ENCODE measurements around the gene ARHGAP27. TPM values are rescaled to one million over a fixed set of nuclear protein-coding genes. Genes with fewer than 3 reads are reported as not detected.
A peak's percentile ranks its signal among the peaks of the same experiment; 100 is the strongest.
"Not testable (repeated sequence)": the region's sequence is repeated elsewhere in the genome, so short reads cannot be mapped to it uniquely, and the experiment has no call there.

ARHGAP27 gene
- total RNA-seq, 1 donor from 2014 or later, result 37.3 TPM

DNA sequence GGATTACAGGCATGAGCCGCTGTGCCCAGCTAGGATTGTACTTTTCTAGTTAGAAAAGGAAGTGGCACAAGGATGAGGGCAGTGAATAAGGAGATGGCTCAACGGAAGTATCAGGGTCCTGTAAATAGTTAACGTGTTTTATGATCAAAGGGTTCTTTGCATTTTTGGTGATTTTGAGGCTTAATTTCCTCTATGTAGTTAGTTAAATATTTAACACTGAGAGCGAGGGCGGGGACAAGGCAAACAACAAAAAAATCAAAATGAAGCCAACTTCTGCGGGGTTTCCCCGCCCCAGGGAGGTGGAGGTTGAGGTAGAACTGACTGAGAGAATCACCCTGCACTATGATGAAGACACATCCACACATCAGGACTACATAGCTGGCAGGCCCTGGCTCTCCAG lies 15.4 kb upstream of the ARHGAP27 start:
- ATAC-seq; DNase-seq; intact Hi-C loops (cut with micrococcal nuclease): not testable (repeated sequence)

DNA sequence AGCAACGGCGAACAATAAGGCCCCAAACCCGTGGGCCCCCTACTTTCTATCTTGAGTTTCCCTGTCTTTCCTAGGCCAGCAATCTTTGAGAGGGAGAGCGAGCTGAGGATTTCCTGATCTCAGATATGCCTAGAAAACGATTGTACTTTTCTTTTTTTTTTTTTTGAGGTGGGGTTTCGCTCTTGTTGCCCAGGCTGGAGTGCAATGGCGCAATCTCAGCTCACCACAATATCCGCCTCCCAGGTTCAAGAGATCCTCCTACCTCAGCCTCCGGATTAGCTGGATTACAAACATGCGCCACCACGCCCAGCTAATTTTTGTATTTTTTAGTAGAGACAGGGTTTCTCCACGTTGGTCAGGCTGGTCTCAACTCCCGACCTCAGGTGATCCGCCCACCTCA lies 15.0 kb upstream of the ARHGAP27 start:
- intact Hi-C loops (cut with micrococcal nuclease); ATAC-seq; DNase-seq: not testable (repeated sequence)

DNA sequence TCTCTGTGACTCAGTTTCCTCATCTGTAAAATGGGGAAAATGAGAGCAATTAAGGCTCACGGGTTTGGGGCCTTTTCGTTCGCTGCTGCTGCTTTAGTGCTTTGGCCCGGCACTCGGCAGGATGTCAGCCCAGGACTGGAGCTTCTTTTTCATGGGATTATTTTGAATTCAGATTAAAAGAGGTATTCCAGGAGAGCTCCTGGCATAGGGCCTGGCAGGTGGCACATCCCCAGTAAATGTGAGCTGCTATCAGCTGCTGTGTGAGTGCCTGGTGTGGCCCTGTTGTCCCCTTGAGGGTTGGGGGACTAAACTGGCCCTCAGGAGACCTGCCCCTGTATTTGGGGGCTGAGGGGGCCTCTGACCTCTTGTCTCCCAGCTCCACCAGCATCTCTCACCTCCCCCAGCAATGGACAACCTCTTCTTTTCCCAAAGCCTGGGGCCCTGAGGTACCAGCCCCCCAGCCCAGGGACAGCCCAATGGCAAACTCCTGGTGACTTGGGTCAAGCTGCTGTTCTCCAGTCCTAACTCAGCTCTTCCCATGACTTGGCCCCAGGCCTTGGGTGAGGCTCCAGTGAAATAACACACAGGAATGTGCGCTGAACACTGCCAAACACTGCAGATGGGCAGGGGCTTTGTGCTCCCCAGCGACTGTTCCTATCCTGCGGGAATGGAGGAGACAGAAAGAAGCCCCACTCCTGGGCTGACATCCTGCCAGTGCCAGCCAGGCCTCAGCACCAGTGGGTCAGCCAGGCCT lies 14.4 kb upstream of the ARHGAP27 start:
- intact Hi-C loops (cut with micrococcal nuclease), result not testable (repeated sequence)
- DNase-seq (peak; percentile 48), ATAC-seq (peak; percentile 68)

DNA sequence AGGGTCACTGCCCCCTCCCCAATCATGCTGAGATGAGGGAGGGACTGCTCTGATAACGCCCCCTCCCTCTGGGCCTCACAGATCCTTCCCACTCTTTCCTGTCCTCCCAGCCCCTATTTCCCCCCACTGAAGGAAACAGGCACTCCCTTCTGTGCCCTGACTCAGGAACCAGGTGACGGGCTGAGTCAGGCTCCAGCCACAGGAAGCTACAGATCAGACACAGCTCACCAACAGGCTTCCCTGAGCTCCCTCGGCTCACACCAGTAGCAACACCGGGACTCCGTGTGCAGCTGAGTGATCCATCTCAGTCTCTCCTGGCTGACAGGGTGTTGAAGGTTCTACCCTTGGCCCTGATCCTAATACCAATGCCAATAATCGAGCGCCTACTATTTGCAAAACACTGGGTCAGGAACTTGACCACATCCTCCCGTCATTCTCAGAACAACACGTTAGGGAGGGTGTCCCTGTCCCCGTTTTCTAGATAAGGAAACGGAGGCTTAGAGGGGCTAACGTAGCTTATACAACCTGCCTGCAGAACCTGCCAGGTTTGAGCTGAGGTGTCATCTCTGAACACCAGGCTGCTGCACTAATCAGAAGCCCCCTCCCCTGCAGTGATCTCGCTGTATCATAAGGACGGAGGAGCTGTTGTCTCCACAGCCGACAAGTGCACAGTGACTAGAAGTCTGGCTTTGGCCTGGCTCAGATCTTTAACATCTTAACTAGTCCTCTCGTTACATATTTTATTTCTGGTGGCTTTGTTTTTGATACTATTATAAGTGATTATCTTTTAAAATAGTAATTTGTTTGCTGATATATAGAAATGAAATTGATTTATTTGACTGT lies 13.5 kb upstream of the ARHGAP27 start:
- peak; percentile 67 for ATAC-seq
- intact Hi-C loops (cut with micrococcal nuclease); DNase-seq: not testable (repeated sequence)

GRCh38 chr17:45444856-45445820 lies 12.5 kb upstream of the ARHGAP27 start:
- ATAC-seq; DNase-seq; intact Hi-C loops (cut with micrococcal nuclease): not testable (repeated sequence)

DNA sequence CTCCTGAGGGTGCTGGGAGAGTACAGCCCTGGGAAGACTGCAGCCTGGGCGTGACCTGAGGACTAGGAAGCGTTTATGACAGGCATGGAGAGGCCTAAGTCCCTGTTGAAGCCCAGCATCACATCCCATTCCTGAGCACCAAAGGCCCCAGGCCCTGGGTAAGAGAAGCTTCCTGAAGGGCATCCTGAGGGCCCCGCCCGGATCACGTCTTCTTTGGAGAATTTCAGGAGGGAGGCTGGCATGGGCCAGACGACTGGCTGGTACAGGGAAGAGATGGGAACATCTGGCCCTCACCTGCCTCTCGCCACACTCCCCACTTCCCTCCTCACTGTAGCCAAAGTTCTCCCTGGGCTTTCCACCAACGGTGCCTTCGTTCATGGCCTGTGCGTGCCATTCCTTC lies 11.6 kb upstream of the ARHGAP27 start:
- ATAC-seq; intact Hi-C loops (cut with micrococcal nuclease); DNase-seq: not testable (repeated sequence)

DNA sequence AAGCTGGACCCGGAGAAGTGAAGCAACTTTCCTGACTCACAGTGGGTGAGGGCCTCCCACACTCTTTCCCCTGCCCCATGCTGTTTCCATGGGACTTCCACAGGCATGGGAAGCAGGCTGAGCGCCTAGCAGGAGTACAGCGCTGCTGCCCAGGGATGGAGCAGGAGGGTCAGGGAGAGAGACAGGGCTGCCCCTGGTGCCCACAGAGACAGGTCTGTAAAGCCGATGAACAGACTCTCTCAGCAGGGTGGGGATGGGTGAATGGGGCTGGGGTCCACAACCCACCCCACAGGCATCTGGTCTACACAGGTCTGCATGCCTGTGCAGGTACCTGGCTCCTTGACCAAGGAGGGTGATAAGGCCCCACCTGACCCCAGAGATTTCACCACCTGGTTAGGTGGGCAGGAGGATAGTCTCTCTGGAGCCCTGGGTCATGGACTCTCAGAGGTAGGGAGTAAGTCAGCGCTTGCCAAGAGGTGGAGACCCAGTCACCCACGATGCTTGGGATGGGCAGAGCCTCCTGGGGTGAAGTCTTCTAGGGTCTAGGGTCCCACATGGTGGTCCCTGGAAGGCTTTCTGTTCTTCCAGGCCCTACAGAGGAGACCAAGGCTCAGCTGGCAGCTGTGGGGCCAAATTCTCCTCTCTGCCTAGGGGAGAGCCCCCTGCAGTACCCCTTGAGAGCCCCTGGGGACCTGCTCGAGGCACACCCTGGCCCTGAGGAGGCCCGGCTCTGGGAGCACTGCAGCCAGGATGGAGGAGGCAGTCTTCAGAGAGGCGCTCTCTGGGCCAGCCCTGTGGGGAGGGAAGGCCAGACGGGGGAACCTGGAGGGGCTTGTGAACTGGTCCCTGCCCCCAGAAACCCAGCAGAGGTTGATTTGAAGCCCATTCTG lies 10.9 kb upstream of the ARHGAP27 start:
- DNase-seq; intact Hi-C loops (cut with micrococcal nuclease); ATAC-seq: not testable (repeated sequence)

DNA sequence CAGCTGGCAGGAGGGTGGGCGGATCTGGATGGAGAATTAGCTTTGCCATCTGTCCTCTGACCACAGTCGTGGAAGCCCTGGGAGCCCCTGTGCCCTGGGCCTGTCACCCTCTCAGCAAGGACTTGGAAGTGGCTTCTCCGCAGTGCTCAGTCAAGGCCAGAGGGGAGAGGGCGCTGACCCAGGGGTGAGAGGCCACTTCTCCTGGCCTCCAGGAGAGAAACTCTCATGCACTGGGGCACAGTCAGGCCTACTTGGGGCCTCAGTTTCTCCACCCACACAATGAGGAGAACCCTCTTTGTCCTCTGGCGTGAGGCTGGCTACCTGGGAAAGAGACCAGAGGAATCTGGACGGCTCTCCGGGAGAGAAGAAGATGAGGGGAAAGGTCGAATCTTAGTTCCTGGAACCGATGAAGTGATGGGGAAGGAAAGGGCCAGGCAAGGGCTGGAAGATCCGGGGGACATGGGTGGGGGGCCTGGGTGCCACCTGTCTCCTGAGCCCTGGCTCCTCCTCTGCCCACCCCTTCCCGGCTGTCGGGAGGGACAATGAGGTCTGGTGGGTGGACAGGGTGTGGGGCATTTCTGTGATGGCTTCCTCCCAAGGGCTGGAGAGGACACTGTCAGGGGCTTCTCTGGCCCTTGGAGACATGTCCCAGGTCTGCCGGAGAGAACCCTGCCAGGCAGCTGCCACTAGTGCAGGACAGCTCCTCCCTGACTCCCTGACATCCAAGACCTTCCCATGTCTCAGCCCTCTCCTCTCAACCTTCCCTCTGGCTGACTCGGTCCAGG lies 9.0 kb upstream of the ARHGAP27 start:
- no peak for ATAC-seq
- intact Hi-C loops (cut with micrococcal nuclease), result no loop called here
- no peak for DNase-seq

- DNase-seq; ATAC-seq; intact Hi-C loops (cut with micrococcal nuclease): not testable (repeated sequence)
These were observed 8.3 kb upstream of the ARHGAP27 start for GRCh38 chr17:45440839-45441515.

GRCh38 chr17:45440161-45440778 lies 7.6 kb upstream of the ARHGAP27 start:
- ATAC-seq (no peak), DNase-seq (no peak)
- intact Hi-C loops (cut with micrococcal nuclease), result no loop called here

DNA sequence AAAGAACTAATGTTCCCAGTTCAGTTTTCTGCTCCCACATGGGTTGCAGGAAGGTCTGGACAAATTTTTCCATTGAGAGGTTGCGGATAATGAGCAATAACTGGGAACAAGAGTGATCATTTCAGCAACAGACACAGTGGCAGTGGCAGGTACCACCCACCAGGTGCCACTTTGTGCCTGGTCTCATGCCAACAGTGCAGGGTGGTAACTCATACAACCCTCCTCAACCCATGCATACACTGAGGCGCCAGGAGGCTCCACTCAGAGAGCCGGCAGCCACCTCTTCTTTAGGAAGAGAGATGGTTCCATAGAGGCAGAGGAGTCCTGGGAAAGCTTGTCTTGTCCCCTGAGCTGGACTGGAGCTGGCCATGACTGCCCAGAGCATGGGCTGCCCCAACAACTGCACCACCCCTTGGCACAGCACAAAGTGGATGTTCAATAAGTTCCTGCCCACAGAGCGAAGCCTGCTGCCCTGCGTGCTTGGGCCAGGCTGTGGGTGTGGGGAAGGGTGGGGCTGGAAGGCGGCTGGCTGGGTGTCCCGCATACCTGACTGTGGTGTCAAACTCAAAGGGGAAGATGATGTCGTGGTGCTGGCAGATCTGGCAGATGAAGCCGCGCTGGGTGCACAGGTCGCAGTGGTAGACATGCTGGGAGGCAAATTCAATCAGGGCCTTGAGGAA lies 6.4 kb upstream of the ARHGAP27 start:
- ATAC-seq, result no peak
- intact Hi-C loops (cut with micrococcal nuclease), result no loop called here
- no peak for DNase-seq

GRCh38 chr17:45437465-45438283 lies 5.0 kb upstream of the ARHGAP27 start:
- ATAC-seq (no peak), DNase-seq (no peak)
- intact Hi-C loops (cut with micrococcal nuclease), result no loop called here

- intact Hi-C loops (cut with micrococcal nuclease), result no loop called here
- no peak for DNase-seq
- ATAC-seq, result no peak
These were observed 4.2 kb upstream of the ARHGAP27 start for GRCh38 chr17:45436625-45437464.

- intact Hi-C loops (cut with micrococcal nuclease), result no loop called here
- ATAC-seq (no peak), DNase-seq (no peak)
These were observed 3.5 kb upstream of the ARHGAP27 start for GRCh38 chr17:45436161-45436560.
